Measurements from ENCODE around the gene KCNN3.

DNA sequence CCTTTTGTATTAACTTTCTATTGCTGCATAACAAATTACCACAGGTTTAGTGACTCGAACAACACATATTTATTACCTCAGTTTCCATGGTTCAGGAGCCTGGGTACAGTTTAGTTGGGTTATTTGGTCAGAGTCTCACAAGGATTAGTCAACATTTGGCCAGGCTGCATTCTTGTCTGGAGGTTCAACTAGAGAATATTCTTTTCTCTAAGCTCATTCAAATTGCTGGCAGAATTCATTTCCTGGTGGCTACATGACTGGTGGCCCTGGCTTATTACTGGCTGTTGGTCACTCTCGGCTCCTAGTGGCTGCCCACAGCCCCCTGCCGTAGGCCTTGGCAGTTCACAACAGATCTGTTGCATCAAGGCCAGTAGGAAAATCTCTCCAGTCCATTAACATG is 181.0 kb downstream of the KCNN3 start:
- TF ChIP-seq, protein P1, sequence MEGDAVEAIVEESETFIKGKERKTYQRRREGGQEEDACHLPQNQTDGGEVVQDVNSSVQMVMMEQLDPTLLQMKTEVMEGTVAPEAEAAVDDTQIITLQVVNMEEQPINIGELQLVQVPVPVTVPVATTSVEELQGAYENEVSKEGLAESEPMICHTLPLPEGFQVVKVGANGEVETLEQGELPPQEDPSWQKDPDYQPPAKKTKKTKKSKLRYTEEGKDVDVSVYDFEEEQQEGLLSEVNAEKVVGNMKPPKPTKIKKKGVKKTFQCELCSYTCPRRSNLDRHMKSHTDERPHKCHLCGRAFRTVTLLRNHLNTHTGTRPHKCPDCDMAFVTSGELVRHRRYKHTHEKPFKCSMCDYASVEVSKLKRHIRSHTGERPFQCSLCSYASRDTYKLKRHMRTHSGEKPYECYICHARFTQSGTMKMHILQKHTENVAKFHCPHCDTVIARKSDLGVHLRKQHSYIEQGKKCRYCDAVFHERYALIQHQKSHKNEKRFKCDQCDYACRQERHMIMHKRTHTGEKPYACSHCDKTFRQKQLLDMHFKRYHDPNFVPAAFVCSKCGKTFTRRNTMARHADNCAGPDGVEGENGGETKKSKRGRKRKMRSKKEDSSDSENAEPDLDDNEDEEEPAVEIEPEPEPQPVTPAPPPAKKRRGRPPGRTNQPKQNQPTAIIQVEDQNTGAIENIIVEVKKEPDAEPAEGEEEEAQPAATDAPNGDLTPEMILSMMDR (IDR thresholded peaks at IDR 0.05; ENCODE audit: low read depth, low read length) = no peak
- TF ChIP-seq, protein P2, sequence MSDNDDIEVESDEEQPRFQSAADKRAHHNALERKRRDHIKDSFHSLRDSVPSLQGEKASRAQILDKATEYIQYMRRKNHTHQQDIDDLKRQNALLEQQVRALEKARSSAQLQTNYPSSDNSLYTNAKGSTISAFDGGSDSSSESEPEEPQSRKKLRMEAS (IDR thresholded peaks at IDR 0.05; ENCODE audit: low read depth, low read length) = no peak
- TF ChIP-seq POLR2A (IDR thresholded peaks at IDR 0.05; ENCODE audit: extremely low read depth, insufficient read length) = no peak
